Activated naive CD4-positive, alpha-beta T cell treated with anti-CD3 and anti-CD28 coated beads, Interleukin-2, amount 10 ng/mL, durations not matched to agents 7 days and 5 days (primary cell): Measurements from ENCODE around the gene ACTN4.
"Not testable (repeated sequence)": the region's sequence is repeated elsewhere in the genome, so short reads cannot be mapped to it uniquely, and the experiment has no call there.

Source experiments
- CTCF ChIA-PET: fragments of 350-600 bp; sonication (Branson Sonifier 250); formaldehyde crosslinking; loops from one replicate; lab custom pipeline; 2021; ENCODE audit warnings: antibody characterized with exemption; lab: Charles Lee
- DNase-seq: peaks from one replicate; pipeline ENCODE4 v3.0.0-alpha.2; 2020
- H3K27ac Mint-ChIP-seq: one replicate; pipeline ENCODE4 v1.8.0; 2021; ENCODE audit warnings: mild to moderate bottlenecking, moderate library complexity, mixed read lengths
- H3K27me3 Mint-ChIP-seq: one replicate; pipeline ENCODE4 v1.8.0; 2021; ENCODE audit warnings: mild to moderate bottlenecking, mixed read lengths
- H3K36me3 Mint-ChIP-seq: one replicate; pipeline ENCODE4 v1.8.0; 2021; ENCODE audit warnings: mixed read lengths
- H3K4me1 Mint-ChIP-seq: one replicate; pipeline ENCODE4 v1.8.0; 2021; ENCODE audit warnings: mixed read lengths
- H3K4me3 Mint-ChIP-seq: one replicate; pipeline ENCODE4 v1.8.0; 2021; ENCODE audit warnings: mild to moderate bottlenecking, moderate library complexity, mixed read lengths
- H3K9me3 Mint-ChIP-seq: one replicate; pipeline ENCODE4 v1.8.0; 2021; ENCODE audit warnings: mixed read lengths

ACTN4 gene

DNA sequence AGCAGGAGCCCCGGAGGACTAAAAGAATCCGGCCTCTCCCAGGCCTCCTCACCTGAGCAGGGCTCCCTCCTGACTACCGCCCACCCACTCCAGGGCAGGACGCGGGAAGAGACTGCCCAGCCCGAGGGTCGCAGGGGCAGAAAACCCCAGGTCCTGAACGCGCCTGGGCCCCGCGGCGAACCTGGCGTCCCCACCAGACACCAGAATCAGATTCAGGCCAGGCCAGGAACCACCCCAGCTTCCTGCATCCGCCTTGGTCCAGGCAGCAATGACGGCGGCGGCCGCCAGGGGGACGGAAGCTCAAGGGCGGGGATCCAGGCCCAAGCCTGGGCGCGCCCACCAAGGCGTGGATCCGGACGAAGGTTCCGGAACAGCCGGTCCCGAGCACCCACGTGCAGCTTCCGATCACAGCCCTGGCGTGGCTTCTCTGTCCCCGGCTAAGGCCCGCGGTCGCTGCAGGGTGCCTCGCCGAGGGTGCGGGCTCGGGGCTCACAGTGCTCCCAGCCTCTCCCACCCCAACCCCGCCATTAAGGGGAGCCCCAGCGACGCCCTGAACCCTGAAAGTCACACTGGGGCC lies 122.3 kb downstream of the ACTN4 start:
- Mint-ChIP-seq H3K4me3 (peak overlapping the region; percentile 48), H3K27me3 (peaks cover 14% of the 10 kb centered on the region), H3K36me3 (no peaks in the 10 kb centered on the region), H3K4me1 (peaks cover 10% of the 10 kb centered on the region), H3K27ac (peak overlapping the region; percentile 67), H3K9me3 (no peaks in the 10 kb centered on the region)
- DNase-seq: peak; percentile 93
- CTCF ChIA-PET: interaction anchor here (0.7 to 1.5 kb wide), 12 partner anchors 9 to 186 kb away, joined by 3 to 5 read pairs (median 4); partner anchors contain the start of genes LGALS7B, MRPS12 and NFKBIB

DNA sequence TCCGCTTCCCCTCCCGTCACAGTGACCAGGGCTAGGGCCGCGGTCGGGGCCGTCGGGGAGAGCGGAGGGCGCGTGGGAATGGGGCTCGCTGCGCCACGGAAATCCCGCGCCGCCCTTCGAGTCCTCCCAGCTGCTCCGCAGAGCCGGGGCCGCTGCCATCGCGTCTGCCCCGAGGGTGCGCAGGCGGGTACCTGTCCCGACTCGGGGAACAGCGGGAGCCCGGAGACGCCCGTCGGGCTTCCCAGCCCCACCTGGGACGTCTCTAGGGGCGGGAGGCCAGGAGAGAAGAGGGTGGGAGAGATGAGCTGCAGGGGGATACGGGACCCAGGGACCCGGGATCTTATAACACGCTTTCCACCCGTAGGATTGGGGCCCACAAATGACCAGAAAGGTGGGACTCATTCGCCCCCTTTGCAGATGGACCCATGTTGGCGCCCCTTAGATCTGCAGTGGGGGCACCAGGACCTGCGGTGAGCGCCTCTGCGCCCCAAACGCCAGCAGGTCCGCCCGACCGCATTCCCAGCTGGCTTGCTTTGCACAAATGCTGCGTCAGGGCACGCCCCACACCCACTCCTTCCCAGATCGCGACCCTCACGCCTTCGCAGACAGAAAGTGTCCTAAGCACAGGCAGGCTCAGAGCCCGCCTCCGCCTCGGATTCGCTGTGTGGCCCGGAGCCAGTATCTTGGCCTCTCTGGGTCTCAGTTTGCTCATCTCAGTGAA lies 122.9 kb downstream of the ACTN4 start:
- not testable (repeated sequence) for DNase-seq, H3K27ac Mint-ChIP-seq, H3K36me3 Mint-ChIP-seq, H3K9me3 Mint-ChIP-seq, H3K4me3 Mint-ChIP-seq
- peaks cover 14% of the 10 kb centered on the region for H3K27me3 Mint-ChIP-seq
- CTCF ChIA-PET: interaction anchor here (1.0 to 1.5 kb wide), 7 partner anchors 18 to 161 kb away, joined by 3 to 5 read pairs (median 4); partner anchors contain the start of genes LGALS7B, MRPS12 and NFKBIB
- H3K4me1 Mint-ChIP-seq: peaks cover 11% of the 10 kb centered on the region

DNA sequence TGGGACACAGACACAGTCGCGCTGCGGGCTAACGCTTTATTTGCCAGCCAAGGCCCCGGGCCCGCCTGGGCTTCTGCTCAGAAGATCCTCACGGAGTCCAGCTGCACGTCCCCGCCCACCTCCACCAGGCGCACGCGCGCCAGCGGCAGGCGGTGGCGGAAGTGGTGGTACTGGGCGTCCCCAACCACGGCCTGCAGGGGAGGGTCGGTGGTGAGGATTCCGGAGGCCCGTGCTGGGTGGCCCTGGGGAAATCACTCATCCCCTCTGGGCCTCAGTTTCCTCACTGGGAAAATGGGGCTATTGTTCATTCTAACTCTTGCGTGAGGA lies 123.5 kb downstream of the ACTN4 start:
- DNase-seq, H3K27ac Mint-ChIP-seq, CTCF ChIA-PET, H3K36me3 Mint-ChIP-seq, H3K4me3 Mint-ChIP-seq, H3K9me3 Mint-ChIP-seq: not testable (repeated sequence)
- Mint-ChIP-seq H3K4me1 (peaks cover 12% of the 10 kb centered on the region), H3K27me3 (peaks cover 14% of the 10 kb centered on the region)

DNA sequence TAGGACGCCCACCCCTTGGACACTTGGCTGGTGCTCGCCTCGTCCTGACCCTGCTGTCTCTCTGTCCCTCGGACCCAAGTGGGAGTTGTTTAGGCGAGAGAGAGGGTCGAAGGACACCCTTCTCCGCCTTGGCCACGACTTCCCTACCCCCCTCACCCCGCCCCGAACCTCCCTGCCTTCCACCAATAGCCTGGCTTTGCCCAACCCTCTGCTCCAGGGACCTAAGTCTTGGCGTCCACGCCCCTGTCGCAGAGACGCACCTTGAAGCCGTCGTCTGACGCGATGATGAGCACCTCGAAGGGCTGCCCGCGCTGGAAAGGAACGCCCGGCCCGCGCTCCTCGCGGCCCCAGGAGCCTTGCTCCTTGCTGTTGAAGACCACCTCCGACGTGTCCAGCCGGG lies 124.1 kb downstream of the ACTN4 start:
- CTCF ChIA-PET: not testable (repeated sequence)

DNA sequence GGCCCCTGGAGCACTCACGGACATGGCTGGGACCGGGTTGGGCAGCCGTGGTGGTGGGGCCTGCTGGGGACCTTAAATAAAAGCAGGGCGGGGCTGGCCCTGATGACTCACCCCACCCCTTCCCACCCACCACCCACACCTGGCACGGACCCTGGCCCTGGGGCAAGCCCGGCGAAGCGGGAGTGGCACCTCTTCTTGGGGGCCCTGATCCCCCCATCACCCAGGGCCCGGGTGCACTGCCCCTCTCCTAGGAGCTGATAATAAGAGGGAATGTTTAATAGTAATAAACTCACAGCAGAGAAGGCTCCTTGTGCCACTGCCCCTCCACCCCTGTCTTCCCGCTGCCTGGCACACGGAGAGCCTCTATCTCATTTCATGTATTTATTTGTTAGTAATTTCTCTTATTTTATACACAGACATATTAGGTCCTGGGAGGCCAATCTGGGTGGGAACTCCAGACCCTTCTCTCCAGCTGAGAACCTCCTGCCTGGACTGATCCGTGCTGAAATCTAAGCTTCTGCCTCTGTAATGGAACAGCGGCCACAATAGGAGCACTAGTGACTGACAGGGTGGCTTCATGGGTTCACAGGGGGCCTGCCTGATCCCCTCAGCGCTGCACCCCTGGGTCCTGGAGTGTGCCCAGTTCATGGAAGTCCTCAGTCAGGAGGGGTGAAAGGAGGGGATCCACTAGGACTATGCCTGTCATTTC lies 126.2 kb downstream of the ACTN4 start, which contains the start of gene LGALS7:
Gene LGALS7, minus strand, starts transcription at position 49 of the 709 bp plus-strand sequence. Its CDS starts 25 bp downstream, at position 24.
- no peak within 1 kb of the TSS for H3K27ac Mint-ChIP-seq
- no peak for DNase-seq
- no peaks in the 10 kb centered on the region for H3K36me3 Mint-ChIP-seq
- CTCF ChIA-PET: no interaction called here
- no peaks in the 10 kb centered on the region for H3K9me3 Mint-ChIP-seq
- peaks cover 12% of the 10 kb centered on the region for H3K4me1 Mint-ChIP-seq
- peaks cover 20% of the 10 kb centered on the region for H3K27me3 Mint-ChIP-seq
- no peak within 1 kb of the TSS for H3K4me3 Mint-ChIP-seq

More for the DNA sequence above, 124.1 kb downstream of the ACTN4 start:
- not testable (repeated sequence) for H3K36me3 Mint-ChIP-seq, H3K27ac Mint-ChIP-seq, H3K9me3 Mint-ChIP-seq, DNase-seq, H3K4me3 Mint-ChIP-seq
- H3K4me1 Mint-ChIP-seq: peaks cover 12% of the 10 kb centered on the region
- H3K27me3 Mint-ChIP-seq: peaks cover 14% of the 10 kb centered on the region

DNA sequence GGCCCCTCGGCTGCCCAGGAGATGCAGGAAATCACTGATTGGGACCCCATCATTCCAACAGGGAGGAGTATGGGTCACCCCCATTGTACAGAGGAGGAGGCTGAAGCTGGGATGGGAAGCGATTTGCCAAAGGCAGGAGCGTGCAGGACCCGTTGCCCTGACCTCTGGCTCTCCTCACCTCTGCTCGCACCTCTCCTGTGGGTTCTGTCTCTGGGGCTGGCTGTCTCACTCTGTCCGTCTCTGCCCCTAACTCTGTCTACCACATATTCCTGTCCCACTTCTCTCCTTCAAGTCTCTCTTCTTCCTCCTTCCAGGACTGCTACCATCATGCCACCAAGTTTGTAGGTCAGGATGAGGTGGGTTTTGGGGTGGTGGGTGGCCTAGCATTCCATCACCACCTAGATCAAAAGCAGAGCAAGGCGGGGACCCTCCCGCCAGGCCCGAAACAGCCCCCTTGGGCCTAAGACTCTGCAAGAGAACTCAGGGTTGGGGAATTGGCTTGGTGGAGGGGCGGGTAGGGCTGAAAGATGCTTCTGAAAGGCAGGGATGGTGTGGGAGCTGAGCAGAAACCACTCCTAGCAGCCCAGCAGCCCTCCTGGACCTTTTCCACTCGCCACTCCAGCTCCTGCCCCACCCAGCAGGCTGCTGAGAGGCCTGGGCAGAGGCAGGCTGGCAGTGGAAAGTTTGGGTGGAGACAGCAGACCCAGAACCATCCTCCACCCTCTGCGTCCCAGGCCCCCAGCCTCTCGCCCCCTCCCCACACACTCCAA lies 126.9 kb downstream of the ACTN4 start:
- Mint-ChIP-seq H3K4me1 (peaks cover 6% of the 10 kb centered on the region), H3K9me3 (no peaks in the 10 kb centered on the region), H3K4me3 (no peak overlapping the region), H3K36me3 (no peaks in the 10 kb centered on the region), H3K27me3 (peaks cover 27% of the 10 kb centered on the region), H3K27ac (no peak overlapping the region)
- no peak for DNase-seq
- CTCF ChIA-PET: no interaction called here

DNA sequence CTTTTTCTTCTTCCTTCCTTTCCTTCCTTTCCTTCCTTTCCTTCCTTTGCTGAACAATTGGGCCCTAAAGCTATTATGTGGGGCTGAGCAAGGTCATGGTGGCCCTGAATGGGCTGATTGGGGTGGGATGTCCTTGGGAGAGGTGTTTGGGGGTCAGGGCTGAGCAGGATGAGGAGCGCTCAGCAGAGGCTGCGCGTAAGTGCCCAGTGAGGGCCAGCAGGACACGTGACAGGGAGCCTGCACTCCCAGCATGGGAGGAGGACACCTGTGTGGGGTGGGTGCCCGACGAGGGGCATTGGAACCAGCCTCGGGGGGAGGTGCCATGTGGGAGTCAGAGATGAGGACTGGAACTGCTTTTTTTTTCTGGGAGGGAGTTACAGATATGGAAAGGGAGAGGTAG lies 131.3 kb downstream of the ACTN4 start:
- Mint-ChIP-seq H3K27ac (no peak overlapping the region), H3K4me1 (peaks cover 2% of the 10 kb centered on the region), H3K36me3 (no peaks in the 10 kb centered on the region), H3K4me3 (no peak overlapping the region), H3K9me3 (no peaks in the 10 kb centered on the region), H3K27me3 (peaks cover 59% of the 10 kb centered on the region)
- no peak for DNase-seq
- CTCF ChIA-PET: no interaction called here

DNA sequence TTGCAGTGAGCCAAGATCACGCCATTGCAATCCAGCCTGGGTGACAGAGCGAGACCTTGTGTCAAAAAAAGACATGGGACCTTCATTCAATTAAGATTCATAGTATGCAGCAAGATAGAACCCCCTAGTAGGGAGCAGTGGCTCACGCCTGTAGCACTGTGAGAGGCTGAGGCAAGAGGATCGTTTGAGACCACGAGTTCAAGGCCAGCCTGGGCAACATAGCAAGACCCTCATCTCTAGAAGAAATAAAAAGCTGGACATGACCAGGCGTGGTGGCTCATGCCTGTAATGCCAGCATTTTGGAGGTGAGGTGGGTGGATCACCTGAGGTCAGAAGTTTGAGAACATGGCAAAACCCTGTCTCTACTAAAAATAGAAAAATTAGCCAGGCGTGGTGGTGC lies 133.0 kb downstream of the ACTN4 start:
- CTCF ChIA-PET: no interaction called here
- Mint-ChIP-seq H3K4me1 (peaks cover under 1% of the 10 kb centered on the region), H3K27ac (no peak overlapping the region), H3K9me3 (no peaks in the 10 kb centered on the region), H3K4me3 (no peak overlapping the region), H3K27me3 (peaks cover 54% of the 10 kb centered on the region), H3K36me3 (no peaks in the 10 kb centered on the region)
- DNase-seq: no peak

DNA sequence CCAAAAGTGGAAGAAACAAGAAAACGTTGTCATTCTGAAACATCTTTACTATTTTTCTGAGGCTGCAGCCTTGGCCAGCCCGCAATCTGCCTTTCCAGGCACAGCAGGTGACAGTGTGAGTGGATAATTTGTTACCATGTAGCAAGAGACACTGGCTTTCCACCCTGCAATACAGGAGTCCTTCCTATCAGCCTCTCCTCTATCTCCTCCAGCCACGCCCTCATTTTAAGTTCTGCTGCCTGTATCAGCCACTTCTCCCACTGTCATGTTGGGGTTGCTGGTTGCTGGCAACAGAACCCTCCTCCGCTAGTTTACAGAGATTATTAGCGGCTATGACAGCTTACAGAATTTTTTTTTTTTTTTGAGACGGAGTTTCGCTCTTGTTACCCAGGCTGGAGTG lies 133.6 kb downstream of the ACTN4 start:
- Mint-ChIP-seq H3K27me3 (peaks cover 54% of the 10 kb centered on the region), H3K36me3 (no peaks in the 10 kb centered on the region), H3K9me3 (no peaks in the 10 kb centered on the region), H3K27ac (no peak overlapping the region), H3K4me1 (no peaks in the 10 kb centered on the region), H3K4me3 (no peak overlapping the region)
- DNase-seq: no peak
- CTCF ChIA-PET: no interaction called here
